Measurements from ENCODE around the gene OGFOD3. TPM values are rescaled to one million over a fixed set of nuclear protein-coding genes. Genes with fewer than 3 reads are reported as not detected.
"Not testable (repeated sequence)": the region's sequence is repeated elsewhere in the genome, so short reads cannot be mapped to it uniquely, and the experiment has no call there.

OGFOD3 gene
- total RNA-seq, 1 donor from 2014 or later, result 15.7 TPM

DNA sequence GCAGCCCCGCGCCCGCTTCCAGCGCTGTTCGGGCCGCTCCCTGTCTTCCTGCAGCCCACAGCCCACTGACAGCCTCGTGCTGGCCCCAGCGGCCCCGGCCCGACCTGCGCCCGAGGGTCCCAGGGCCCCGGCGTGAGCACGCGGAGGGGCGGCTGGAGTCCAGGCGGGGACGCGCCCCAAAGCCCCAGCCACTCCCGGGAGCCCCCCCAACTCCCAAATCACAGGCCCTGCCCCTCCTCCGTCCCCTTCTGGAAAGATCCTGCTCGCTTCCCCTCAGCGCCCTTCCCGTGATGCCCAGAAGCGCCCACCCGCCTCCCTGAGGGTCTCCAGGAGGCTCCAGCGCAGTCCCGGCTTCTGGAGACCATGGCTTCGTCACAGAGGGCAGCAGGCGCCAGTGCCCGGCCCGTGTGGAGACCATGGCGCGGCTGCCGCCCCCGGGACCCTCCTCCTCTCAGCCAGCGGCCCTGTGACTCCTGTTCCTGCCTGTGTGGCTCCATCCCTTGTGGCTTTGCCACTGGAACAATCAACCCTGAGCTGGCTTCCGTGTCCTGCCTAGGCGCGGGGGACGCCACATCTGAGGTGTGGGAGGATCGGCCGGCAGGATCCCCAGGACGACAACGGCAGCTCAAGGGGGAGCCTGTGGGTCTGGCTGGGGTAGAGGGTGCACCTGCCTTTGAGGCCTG is 42.9 kb downstream of the OGFOD3 start:
- H3K4me1 Mint-ChIP-seq (ENCODE audit: unreplicated experiment), result peaks cover 4% of the 10 kb centered on the region
- no peak overlapping the region for H3K4me3 Mint-ChIP-seq (ENCODE audit: unreplicated experiment)
- H3K36me3 Mint-ChIP-seq (ENCODE audit: low read depth, unreplicated experiment), result no peaks in the 10 kb centered on the region
- TF ChIP-seq, protein P1, sequence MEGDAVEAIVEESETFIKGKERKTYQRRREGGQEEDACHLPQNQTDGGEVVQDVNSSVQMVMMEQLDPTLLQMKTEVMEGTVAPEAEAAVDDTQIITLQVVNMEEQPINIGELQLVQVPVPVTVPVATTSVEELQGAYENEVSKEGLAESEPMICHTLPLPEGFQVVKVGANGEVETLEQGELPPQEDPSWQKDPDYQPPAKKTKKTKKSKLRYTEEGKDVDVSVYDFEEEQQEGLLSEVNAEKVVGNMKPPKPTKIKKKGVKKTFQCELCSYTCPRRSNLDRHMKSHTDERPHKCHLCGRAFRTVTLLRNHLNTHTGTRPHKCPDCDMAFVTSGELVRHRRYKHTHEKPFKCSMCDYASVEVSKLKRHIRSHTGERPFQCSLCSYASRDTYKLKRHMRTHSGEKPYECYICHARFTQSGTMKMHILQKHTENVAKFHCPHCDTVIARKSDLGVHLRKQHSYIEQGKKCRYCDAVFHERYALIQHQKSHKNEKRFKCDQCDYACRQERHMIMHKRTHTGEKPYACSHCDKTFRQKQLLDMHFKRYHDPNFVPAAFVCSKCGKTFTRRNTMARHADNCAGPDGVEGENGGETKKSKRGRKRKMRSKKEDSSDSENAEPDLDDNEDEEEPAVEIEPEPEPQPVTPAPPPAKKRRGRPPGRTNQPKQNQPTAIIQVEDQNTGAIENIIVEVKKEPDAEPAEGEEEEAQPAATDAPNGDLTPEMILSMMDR (IDR thresholded peaks at IDR 0.05; ENCODE audit: unreplicated experiment), result no peak
- H3K27me3 Mint-ChIP-seq (ENCODE audit: unreplicated experiment), result peaks cover 7% of the 10 kb centered on the region
- no peak for DNase-seq (ENCODE audit: low spot score)
- no peak overlapping the region for H3K27ac Mint-ChIP-seq (ENCODE audit: unreplicated experiment)
- H3K9me3 Mint-ChIP-seq (ENCODE audit: unreplicated experiment), result no peaks in the 10 kb centered on the region

DNA sequence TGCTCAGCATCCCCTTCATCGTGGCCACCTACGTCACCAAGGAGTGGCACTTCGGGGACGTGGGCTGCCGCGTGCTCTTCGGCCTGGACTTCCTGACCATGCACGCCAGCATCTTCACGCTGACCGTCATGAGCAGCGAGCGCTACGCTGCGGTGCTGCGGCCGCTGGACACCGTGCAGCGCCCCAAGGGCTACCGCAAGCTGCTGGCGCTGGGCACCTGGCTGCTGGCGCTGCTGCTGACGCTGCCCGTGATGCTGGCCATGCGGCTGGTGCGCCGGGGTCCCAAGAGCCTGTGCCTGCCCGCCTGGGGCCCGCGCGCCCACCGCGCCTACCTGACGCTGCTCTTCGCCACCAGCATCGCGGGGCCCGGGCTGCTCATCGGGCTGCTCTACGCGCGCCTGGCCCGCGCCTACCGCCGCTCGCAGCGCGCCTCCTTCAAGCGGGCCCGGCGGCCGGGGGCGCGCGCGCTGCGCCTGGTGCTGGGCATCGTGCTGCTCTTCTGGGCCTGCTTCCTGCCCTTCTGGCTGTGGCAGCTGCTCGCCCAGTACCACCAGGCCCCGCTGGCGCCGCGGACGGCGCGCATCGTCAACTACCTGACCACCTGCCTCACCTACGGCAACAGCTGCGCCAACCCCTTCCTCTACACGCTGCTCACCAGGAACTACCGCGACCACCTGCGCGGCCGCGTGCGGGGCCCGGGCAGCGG is 43.6 kb downstream of the OGFOD3 start:
- TF ChIP-seq, protein P1 (IDR thresholded peaks at IDR 0.05; ENCODE audit: unreplicated experiment), result no peak
- DNase-seq (ENCODE audit: low spot score), result no peak
- Mint-ChIP-seq H3K36me3 (ENCODE audit: low read depth, unreplicated experiment) (no peaks in the 10 kb centered on the region), H3K4me1 (ENCODE audit: unreplicated experiment) (peaks cover 4% of the 10 kb centered on the region), H3K27me3 (ENCODE audit: unreplicated experiment) (peaks cover 10% of the 10 kb centered on the region), H3K4me3 (ENCODE audit: unreplicated experiment) (no peak overlapping the region), H3K9me3 (ENCODE audit: unreplicated experiment) (no peaks in the 10 kb centered on the region), H3K27ac (ENCODE audit: unreplicated experiment) (no peak overlapping the region)

DNA sequence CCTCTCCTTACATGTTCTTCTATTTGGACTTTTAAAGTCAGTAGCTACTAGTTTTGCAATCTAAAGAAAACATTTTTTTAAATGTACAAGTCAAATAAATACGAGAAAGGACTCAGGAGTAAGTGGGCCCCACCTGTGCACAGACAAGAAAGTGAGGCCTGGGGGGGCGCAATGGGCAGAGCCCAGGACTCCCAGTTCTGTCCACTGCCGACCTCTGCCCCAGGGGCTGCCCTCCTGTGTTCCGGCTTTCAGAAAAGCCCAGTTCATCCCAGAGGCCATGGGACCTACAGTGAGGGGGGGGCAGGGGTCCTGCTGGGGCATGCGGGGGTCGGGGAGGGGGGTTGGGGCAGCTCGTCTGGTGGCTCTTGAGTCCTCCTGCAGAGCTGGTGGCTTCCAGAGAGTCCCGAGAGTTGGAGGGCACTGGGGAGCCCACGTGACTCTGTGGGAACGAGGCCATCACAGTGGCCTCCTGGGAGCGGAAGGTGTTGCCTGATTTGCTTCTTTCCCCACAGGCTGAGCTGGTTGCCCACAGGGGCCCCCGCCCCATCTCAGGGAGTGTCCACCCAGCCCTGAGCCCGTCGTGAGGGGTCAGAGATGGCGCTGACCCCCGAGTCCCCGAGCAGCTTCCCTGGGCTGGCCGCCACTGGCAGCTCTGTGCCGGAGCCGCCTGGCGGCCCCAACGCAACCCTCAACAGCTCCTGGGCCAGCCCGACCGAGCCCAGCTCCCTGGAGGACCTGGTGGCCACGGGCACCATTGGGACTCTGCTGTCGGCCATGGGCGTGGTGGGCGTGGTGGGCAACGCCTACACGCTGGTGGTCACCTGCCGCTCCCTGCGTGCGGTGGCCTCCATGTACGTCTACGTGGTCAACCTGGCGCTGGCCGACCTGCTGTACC is 44.4 kb downstream of the OGFOD3 start:
- peaks cover 11% of the 10 kb centered on the region for H3K27me3 Mint-ChIP-seq (ENCODE audit: unreplicated experiment)
- TF ChIP-seq, protein P1 (IDR thresholded peaks at IDR 0.05; ENCODE audit: unreplicated experiment), result no peak
- no peaks in the 10 kb centered on the region for H3K36me3 Mint-ChIP-seq (ENCODE audit: low read depth, unreplicated experiment)
- DNase-seq (ENCODE audit: low spot score), result no peak
- H3K9me3 Mint-ChIP-seq (ENCODE audit: unreplicated experiment), result no peaks in the 10 kb centered on the region
- H3K27ac Mint-ChIP-seq (ENCODE audit: unreplicated experiment), result no peak overlapping the region
- H3K4me3 Mint-ChIP-seq (ENCODE audit: unreplicated experiment), result no peak overlapping the region
- peaks cover 4% of the 10 kb centered on the region for H3K4me1 Mint-ChIP-seq (ENCODE audit: unreplicated experiment)

DNA sequence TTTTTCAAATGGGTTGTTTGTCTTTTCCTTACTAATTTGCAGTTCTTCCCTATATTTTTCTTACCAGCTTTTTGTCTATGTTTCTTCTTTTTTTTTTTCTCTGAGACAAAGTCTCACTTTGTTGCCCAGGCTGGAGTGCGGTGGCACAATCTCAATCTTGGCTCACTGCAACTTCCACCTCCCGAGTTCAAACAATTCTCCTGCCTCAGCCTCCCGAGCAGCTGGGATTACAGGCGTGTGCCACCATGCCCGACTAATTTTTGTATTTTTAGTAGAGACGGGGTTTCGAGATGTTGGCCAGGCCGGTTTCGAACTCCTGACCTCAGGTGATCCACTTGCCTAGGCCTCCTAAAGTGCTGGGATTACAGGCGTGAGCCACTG is 45.3 kb downstream of the OGFOD3 start:
- H3K27ac Mint-ChIP-seq (ENCODE audit: unreplicated experiment); H3K36me3 Mint-ChIP-seq (ENCODE audit: low read depth, unreplicated experiment); H3K4me1 Mint-ChIP-seq (ENCODE audit: unreplicated experiment); DNase-seq (ENCODE audit: low spot score); H3K9me3 Mint-ChIP-seq (ENCODE audit: unreplicated experiment): not testable (repeated sequence)
- H3K27me3 Mint-ChIP-seq (ENCODE audit: unreplicated experiment), result peaks cover 11% of the 10 kb centered on the region
- peak overlapping the region; percentile 15 for H3K4me3 Mint-ChIP-seq (ENCODE audit: unreplicated experiment)

DNA sequence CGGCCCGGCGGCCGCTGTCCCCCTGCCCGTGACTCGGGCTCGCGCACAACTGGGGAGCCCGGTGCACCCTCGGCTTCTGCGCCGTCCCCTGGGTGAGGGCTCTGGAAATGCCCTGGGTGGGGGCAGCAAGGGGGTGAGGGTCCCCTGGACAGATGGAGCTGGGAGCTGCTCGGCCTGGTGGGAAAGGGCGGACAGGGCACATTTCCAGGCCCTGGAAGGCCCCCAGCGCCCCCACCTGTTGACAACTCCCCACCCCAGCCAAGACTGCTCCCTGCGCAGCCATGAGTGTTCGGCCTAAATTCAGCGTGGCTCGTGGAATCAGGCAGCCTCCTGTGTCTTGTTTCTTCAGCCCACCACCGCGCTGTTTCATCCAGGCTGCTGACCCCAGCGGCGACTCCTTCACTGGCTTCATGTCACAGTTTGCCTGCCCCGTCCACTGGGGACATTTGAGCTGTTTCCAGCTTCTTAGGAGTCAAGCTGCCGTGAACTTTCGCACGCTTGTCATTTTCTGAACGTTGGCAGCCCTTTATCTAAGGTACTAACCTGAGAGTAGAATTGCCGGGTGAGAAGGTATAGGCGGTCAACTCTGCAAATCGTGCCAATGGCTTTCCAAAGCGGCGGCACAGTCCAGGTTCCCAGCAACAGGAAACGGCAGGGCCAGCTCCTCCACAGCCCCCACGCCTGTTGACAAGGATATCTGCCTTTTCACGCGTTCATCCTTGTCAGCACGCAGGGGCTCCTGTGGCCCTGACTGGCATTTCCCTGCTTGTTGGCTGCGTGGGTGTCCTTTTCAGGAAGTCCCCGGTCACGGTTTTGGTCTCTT is 45.9 kb downstream of the OGFOD3 start:
- Mint-ChIP-seq H3K27me3 (ENCODE audit: unreplicated experiment) (peaks cover 11% of the 10 kb centered on the region), H3K36me3 (ENCODE audit: low read depth, unreplicated experiment) (no peaks in the 10 kb centered on the region), H3K4me1 (ENCODE audit: unreplicated experiment) (peaks cover 4% of the 10 kb centered on the region), H3K9me3 (ENCODE audit: unreplicated experiment) (no peaks in the 10 kb centered on the region), H3K4me3 (ENCODE audit: unreplicated experiment) (peak overlapping the region; percentile 15), H3K27ac (ENCODE audit: unreplicated experiment) (no peak overlapping the region)
- no peak for DNase-seq (ENCODE audit: low spot score)
- TF ChIP-seq, protein P1 (IDR thresholded peaks at IDR 0.05; ENCODE audit: unreplicated experiment), result no peak

Measured in endothelial cell (in vitro differentiated cells).